H9 (cell line): ENCODE measurements around the gene ATG2A. TPM values are rescaled to one million over a fixed set of nuclear protein-coding genes. Genes with fewer than 3 reads are reported as not detected.

Source experiments
- DNase-seq: peaks from one replicate; pipeline ENCODE4 v3.0.0-alpha.2; 2017
- H2AFZ ChIP-seq: one replicate; pipeline ENCODE4 v1.6.1; 2013; ENCODE audit warnings: mild to moderate bottlenecking, low read length, control low read depth, moderate library complexity
- H2AK5ac ChIP-seq: 2 replicates; pipeline ENCODE4 v1.6.1; 2013; ENCODE audit warnings: low read length, control low read depth, mixed read lengths; ENCODE audit not compliant: insufficient read length
- H2BK120ac ChIP-seq: one replicate; pipeline ENCODE4 v1.6.1; 2013; ENCODE audit warnings: low read depth, mild to moderate bottlenecking, low read length, control low read depth, inconsistent platforms; ENCODE audit not compliant: poor library complexity, severe bottlenecking
- H2BK12ac ChIP-seq: 2 replicates; pipeline ENCODE4 v1.6.1; 2013; ENCODE audit warnings: low read length, control low read depth, mixed read lengths, low read depth; ENCODE audit not compliant: insufficient read length
- H2BK15ac ChIP-seq: 2 replicates; pipeline ENCODE4 v1.6.1; 2013; ENCODE audit warnings: low read depth, low read length, control low read depth
- H2BK20ac ChIP-seq: one replicate; pipeline ENCODE4 v1.6.1; 2013; ENCODE audit warnings: low read depth, mild to moderate bottlenecking, low read length, control low read depth, inconsistent platforms; ENCODE audit not compliant: poor library complexity, severe bottlenecking
- H2BK5ac ChIP-seq: 2 replicates; pipeline ENCODE4 v1.6.1; 2013; ENCODE audit warnings: low read length, control low read depth, mixed read lengths; ENCODE audit not compliant: insufficient read length
- H3K14ac ChIP-seq: 2 replicates; pipeline ENCODE4 v1.6.1; 2013; ENCODE audit warnings: low read length, control low read depth; ENCODE audit not compliant: insufficient read depth
- H3K18ac ChIP-seq: 2 replicates; pipeline ENCODE4 v1.6.1; 2013; ENCODE audit warnings: low read depth, mild to moderate bottlenecking, mixed read lengths, low read length, control low read depth; ENCODE audit not compliant: insufficient read length
- H3K23ac ChIP-seq: 2 replicates; pipeline ENCODE4 v1.6.1; 2013; ENCODE audit warnings: low read length, control low read depth, mixed read lengths, low read depth; ENCODE audit not compliant: insufficient read length
- H3K23me2 ChIP-seq: 2 replicates; pipeline ENCODE4 v1.6.1; 2013; ENCODE audit warnings: low read depth, mild to moderate bottlenecking, mixed read lengths, low read length, control low read depth; ENCODE audit not compliant: insufficient read length, poor library complexity, severe bottlenecking
- H3K27ac ChIP-seq: 2 replicates; pipeline ENCODE4 v1.5.1; 2013; ENCODE audit warnings: low read length, control low read depth, mixed read lengths, low read depth; ENCODE audit not compliant: insufficient read length
- H3K27me3 ChIP-seq: 2 replicates; pipeline ENCODE4 v1.6.1; 2013; ENCODE audit warnings: low read length, control low read depth, inconsistent platforms; ENCODE audit not compliant: insufficient read depth
- H3K4ac ChIP-seq: 2 replicates; pipeline ENCODE4 v1.6.1; 2013; ENCODE audit warnings: low read depth, mild to moderate bottlenecking, control low read depth, inconsistent platforms, low read length, moderate library complexity
- H3K4me1 ChIP-seq: 2 replicates; pipeline ENCODE4 v1.6.1; 2013; ENCODE audit warnings: low read length, control low read depth, inconsistent platforms; ENCODE audit not compliant: insufficient read depth
- H3K4me2 ChIP-seq: 2 replicates; pipeline ENCODE4 v1.6.1; 2013; ENCODE audit warnings: low read length, control low read depth, mixed read lengths; ENCODE audit not compliant: insufficient read length, insufficient read depth
- H3K56ac ChIP-seq: 2 replicates; pipeline ENCODE4 v1.6.1; 2013; ENCODE audit warnings: low read depth, mild to moderate bottlenecking, mixed read lengths, low read length, control low read depth; ENCODE audit not compliant: insufficient read length
- H3K79me1 ChIP-seq: 2 replicates; pipeline ENCODE4 v1.6.1; 2013; ENCODE audit warnings: low read depth, mild to moderate bottlenecking, moderate library complexity, low read length, control low read depth, inconsistent platforms; ENCODE audit not compliant: insufficient read depth, poor library complexity, severe bottlenecking
- H3K79me2 ChIP-seq: 2 replicates; pipeline ENCODE4 v1.6.1; 2013; ENCODE audit warnings: low read length, control low read depth, inconsistent platforms; ENCODE audit not compliant: insufficient read depth
- H3K9ac ChIP-seq: 2 replicates; pipeline ENCODE4 v1.6.1; 2013; ENCODE audit warnings: low read length, control low read depth, mixed read lengths; ENCODE audit not compliant: insufficient read length; ENCODE audit errors: extremely low read depth
- H3K9me3 ChIP-seq: one replicate; pipeline ENCODE4 v1.6.1; 2013; ENCODE audit warnings: low read depth, low read length, inconsistent platforms; ENCODE audit not compliant: control insufficient read depth
- H3T11ph ChIP-seq: one replicate; pipeline ENCODE4 v1.6.1; 2013; ENCODE audit warnings: mild to moderate bottlenecking, low read length, control low read depth, inconsistent platforms
- H4K20me1 ChIP-seq: one replicate; pipeline ENCODE4 v1.6.1; 2013; ENCODE audit not compliant: control insufficient read depth, insufficient read length, insufficient read depth
- H4K5ac ChIP-seq: 2 replicates; pipeline ENCODE4 v1.6.1; 2013; ENCODE audit warnings: low read depth, mild to moderate bottlenecking, mixed read lengths, low read length, control low read depth; ENCODE audit not compliant: insufficient read length
- H4K8ac ChIP-seq: replicated peaks from 2 replicates; pipeline ENCODE4 v1.6.1; 2013; ENCODE audit warnings: low read length, control low read depth, mixed read lengths, low read depth; ENCODE audit not compliant: insufficient read length
- H4K91ac ChIP-seq: 2 replicates; pipeline ENCODE4 v1.6.1; 2013; ENCODE audit warnings: low read depth, mild to moderate bottlenecking, moderate library complexity, mixed read lengths, low read length, control low read depth; ENCODE audit not compliant: insufficient read length
- H3K27ac Mint-ChIP-seq, 3 experiments: 2 replicates in 2 of 3; 3 replicates in 1 of 3; pipeline ENCODE4 v1.8.0; 2020 to 2021; ENCODE audit warnings: mixed read lengths in 3 of 3, mild to moderate bottlenecking in 1 of 3, moderate library complexity in 1 of 3
- H3K27me3 Mint-ChIP-seq: 2 replicates; pipeline ENCODE4 v1.8.0; 2021; ENCODE audit warnings: low read depth, mild to moderate bottlenecking, moderate library complexity, mixed read lengths
- H3K36me3 Mint-ChIP-seq, 3 experiments: 2 replicates in 2 of 3; 3 replicates in 1 of 3; pipeline ENCODE4 v1.8.0; 2020 to 2021; ENCODE audit warnings: low read depth in 3 of 3, mixed read lengths in 3 of 3; ENCODE audit not compliant: insufficient read depth in 1 of 3
- H3K4me1 Mint-ChIP-seq, 2 experiments: 2 replicates each; pipeline ENCODE4 v1.8.0; 2020; ENCODE audit warnings: mixed read lengths in 2 of 2
- H3K4me3 Mint-ChIP-seq, 2 experiments: 2 replicates in 1 of 2; 3 replicates in 1 of 2; pipeline ENCODE4 v1.8.0; 2020 to 2021; ENCODE audit warnings: mild to moderate bottlenecking in 2 of 2, mixed read lengths in 2 of 2, moderate library complexity in 1 of 2
- H3K9me3 Mint-ChIP-seq, 2 experiments: 2 replicates in 1 of 2; 3 replicates in 1 of 2; pipeline ENCODE4 v1.8.0; 2020; ENCODE audit warnings: mild to moderate bottlenecking in 2 of 2, mixed read lengths in 2 of 2, moderate library complexity in 1 of 2
- WGBS: extraction: QIAGEN DNeasy Blood & Tissue Kit; methylation state at CpG from one replicate; pipeline ENCODE4 v1.1.7; 2013; ENCODE audit warnings: missing lambda C conversion rate, low lambda C conversion rate, mixed read lengths; ENCODE audit not compliant: insufficient read length; ENCODE audit errors: extremely low coverage; 5-methylcytosine and 5-hydroxymethylcytosine counted together
- total RNA-seq: library from RNA; stranded (reverse); gene quantifications from 2 replicates; pipeline ENCODE4 v1.2.1, GENCODE V29; 2021
- TF ChIP-seq, protein P1 (sequence below): fragments of 200-600 bp; sonication (generic); conservative IDR thresholded peaks from 3 replicates; pipeline ENCODE4 v1.8.0; 2021; ENCODE audit warnings: antibody characterized with exemption, mild to moderate bottlenecking

ATG2A gene
- total RNA-seq, 1 experiment from 2014 or later, result 21.3 TPM

DNA sequence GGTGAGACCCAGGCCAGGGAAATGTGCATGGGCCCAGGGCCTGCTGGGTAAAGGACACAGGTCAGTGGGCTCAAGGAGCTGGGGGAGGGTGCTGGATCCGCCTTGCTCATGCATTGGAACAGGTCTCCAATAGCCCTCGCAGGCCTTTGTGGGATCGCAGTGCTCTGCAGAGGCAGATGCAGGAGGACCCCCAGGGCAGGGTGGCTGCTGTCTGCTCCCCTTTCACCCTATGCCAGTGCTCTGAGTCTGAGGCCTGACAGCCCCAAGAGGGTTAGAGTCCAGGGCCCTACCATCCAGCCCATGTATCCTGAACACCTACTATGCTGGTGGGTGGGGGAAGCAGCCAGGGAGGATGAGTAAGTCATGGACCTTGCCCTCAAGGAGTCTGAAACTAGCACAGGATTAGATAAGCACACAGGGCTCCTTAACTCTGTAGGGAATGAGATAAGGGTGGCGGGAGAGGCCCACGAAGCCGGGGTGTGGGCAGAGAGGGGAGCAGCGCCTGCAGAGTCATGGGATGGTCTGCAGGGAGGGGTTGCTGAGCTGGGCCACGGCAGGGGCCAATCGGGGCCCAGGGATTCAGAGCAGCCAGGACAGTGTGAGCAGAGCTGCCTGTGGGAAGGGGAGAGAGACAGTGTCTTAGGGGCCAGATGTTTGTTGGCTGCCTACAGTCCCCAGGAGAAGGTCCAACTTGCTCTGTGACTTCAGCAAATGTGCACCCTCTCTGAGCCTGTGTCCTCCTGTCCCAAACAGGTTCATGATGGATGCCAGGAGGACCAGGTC, 28.1 kb downstream of the ATG2A start:
- peak overlapping the region in 1 of 3 experiments; percentile 44; a peak in 1 of 7 replicates for H3K27ac Mint-ChIP-seq
- H3K27ac ChIP-seq, result no peak overlapping the region
- no peak overlapping the region for H4K91ac ChIP-seq
- no peak overlapping the region for H3T11ph ChIP-seq
- TF ChIP-seq, protein P1, sequence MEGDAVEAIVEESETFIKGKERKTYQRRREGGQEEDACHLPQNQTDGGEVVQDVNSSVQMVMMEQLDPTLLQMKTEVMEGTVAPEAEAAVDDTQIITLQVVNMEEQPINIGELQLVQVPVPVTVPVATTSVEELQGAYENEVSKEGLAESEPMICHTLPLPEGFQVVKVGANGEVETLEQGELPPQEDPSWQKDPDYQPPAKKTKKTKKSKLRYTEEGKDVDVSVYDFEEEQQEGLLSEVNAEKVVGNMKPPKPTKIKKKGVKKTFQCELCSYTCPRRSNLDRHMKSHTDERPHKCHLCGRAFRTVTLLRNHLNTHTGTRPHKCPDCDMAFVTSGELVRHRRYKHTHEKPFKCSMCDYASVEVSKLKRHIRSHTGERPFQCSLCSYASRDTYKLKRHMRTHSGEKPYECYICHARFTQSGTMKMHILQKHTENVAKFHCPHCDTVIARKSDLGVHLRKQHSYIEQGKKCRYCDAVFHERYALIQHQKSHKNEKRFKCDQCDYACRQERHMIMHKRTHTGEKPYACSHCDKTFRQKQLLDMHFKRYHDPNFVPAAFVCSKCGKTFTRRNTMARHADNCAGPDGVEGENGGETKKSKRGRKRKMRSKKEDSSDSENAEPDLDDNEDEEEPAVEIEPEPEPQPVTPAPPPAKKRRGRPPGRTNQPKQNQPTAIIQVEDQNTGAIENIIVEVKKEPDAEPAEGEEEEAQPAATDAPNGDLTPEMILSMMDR, result no peak
- H2AK5ac ChIP-seq, result no peak overlapping the region
- no peaks in the 10 kb centered on the region for H4K20me1 ChIP-seq
- H3K79me2 ChIP-seq, result no peaks in the 10 kb centered on the region
- no peaks in the 10 kb centered on the region for H3K27me3 ChIP-seq
- peak overlapping the region in 1 of 2 experiments; percentile 26; a peak in 1 of 5 replicates for H3K4me3 Mint-ChIP-seq
- no peak overlapping the region for H4K5ac ChIP-seq
- no peak overlapping the region for H2BK15ac ChIP-seq
- no peaks in the 10 kb centered on the region for H3K79me1 ChIP-seq
- no peak overlapping the region for H2AFZ ChIP-seq
- no peaks in the 10 kb centered on the region; a peak in 1 of 5 replicates for H3K9me3 Mint-ChIP-seq
- no peak overlapping the region for H4K8ac ChIP-seq
- peaks cover 4% of the 10 kb centered on the region for H3K23me2 ChIP-seq
- no peak overlapping the region for H3K9ac ChIP-seq
- DNase-seq, result no peak
- H3K9me3 ChIP-seq, result no peaks in the 10 kb centered on the region
- WGBS, result no CpG with 5 or more reads among the region's 9 CpGs
- H3K36me3 Mint-ChIP-seq, result no peaks in the 10 kb centered on the region
- peaks cover 12 to 23% of the 10 kb centered on the region in 2 experiments for H3K4me1 Mint-ChIP-seq
- H2BK120ac ChIP-seq, result no peak overlapping the region
- H3K4me2 ChIP-seq, result no peak overlapping the region
- H3K14ac ChIP-seq, result no peak overlapping the region
- H3K4ac ChIP-seq, result no peak overlapping the region
- no peaks in the 10 kb centered on the region; the same call in 1 of the 2 replicates for H3K4me1 ChIP-seq
- H2BK12ac ChIP-seq, result no peak overlapping the region
- no peak overlapping the region for H3K18ac ChIP-seq
- H2BK20ac ChIP-seq, result no peak overlapping the region
- no peak overlapping the region for H2BK5ac ChIP-seq
- no peak overlapping the region for H3K23ac ChIP-seq
- no peak overlapping the region for H3K56ac ChIP-seq
- H3K27me3 Mint-ChIP-seq, result 0 out of 2 replicates have a peak, but pooled peaks cover 1% of the 10 kb centered on the region
